Esophagus squamous epithelium (tissue), 5 donors: ENCODE data around the gene UBA7. TPM values are rescaled to one million over a fixed set of nuclear protein-coding genes. Genes with fewer than 3 reads are reported as not detected.

Source experiments
- DNase-seq: peaks from one replicate; lab custom pipeline; 2025; lab: John Stamatoyannopoulos, UW
- H3K27ac ChIP-seq, 4 donors: fragments of 200-600 bp; sonication (generic); one replicate each; pipeline ENCODE4 v1.5.1; 2016 to 2019; ENCODE audit warnings: mild to moderate bottlenecking in 1 of 4
- H3K27me3 ChIP-seq, 4 donors: fragments of 200-600 bp; sonication (generic); 1 replicate in 3 of 4; 2 replicates in 1 of 4; pipeline versions ENCODE4 v1.5.1 to v1.6.0; 2017 to 2021; ENCODE audit warnings: antibody characterized with exemption in 1 of 4
- H3K36me3 ChIP-seq, 3 donors: fragments of 200-600 bp; sonication (generic); one replicate each; pipeline ENCODE4 v1.5.1; 2016 to 2019
- H3K4me1 ChIP-seq, 3 donors: fragments of 200-600 bp; sonication (generic); one replicate each; pipeline ENCODE4 v1.5.1; 2017 to 2019
- H3K4me3 ChIP-seq, 4 donors: fragments of 200-600 bp; sonication (generic); 1 replicate in 3 of 4; 2 replicates in 1 of 4; pipeline ENCODE4 v1.5.1; 2016 to 2019; ENCODE audit warnings: mild to moderate bottlenecking in 2 of 4, moderate library complexity in 1 of 4
- H3K9me3 ChIP-seq, 3 donors: fragments of 200-600 bp; sonication (generic); one replicate each; pipeline ENCODE4 v1.5.1; 2016 to 2019
- POLR2A ChIP-seq, 4 donors: fragments of 450-650 bp; IDR thresholded peaks; one replicate each; pipeline ENCODE4 v1.6.1; 2017; ENCODE audit warnings: antibody characterized with exemption in 4 of 4, mild to moderate bottlenecking in 4 of 4, moderate library complexity in 3 of 4
- WGBS, 2 donors: methylation state at CpG; one replicate each; pipeline ENCODE4 v1.1.5; 2018; 5-methylcytosine and 5-hydroxymethylcytosine counted together
- intact Hi-C: fragments of 100-400 bp; cut with DNase I; formaldehyde crosslinking; loops from one replicate; pipeline ENCODE4 v1.15.0; 2022
- total RNA-seq, 4 donors: library from RNA; depleted of rRNA; stranded (reverse); fragments of >200 nt; gene quantifications; one replicate each; pipeline ENCODE4 v1.1.0, GENCODE V29; 2016
- TF ChIP-seq, protein P1 (sequence below), 6 experiments: fragments of 450-650 bp in 4 of 6; fragments of 200-600 bp in 2 of 6; sonication (generic) in 2 of 6; IDR thresholded peaks; one replicate each; pipeline ENCODE4 v1.5.1; 2016 to 2019; ENCODE audit warnings: antibody characterized with exemption in 6 of 6, mild to moderate bottlenecking in 4 of 6, moderate library complexity in 4 of 6
- donor health status: DM: yes; HTN: yes; CAD: no.

UBA7 gene
- total RNA-seq, 4 donors from 2014 or later: 8.1 to 43.3 (median 33.8) TPM

DNA sequence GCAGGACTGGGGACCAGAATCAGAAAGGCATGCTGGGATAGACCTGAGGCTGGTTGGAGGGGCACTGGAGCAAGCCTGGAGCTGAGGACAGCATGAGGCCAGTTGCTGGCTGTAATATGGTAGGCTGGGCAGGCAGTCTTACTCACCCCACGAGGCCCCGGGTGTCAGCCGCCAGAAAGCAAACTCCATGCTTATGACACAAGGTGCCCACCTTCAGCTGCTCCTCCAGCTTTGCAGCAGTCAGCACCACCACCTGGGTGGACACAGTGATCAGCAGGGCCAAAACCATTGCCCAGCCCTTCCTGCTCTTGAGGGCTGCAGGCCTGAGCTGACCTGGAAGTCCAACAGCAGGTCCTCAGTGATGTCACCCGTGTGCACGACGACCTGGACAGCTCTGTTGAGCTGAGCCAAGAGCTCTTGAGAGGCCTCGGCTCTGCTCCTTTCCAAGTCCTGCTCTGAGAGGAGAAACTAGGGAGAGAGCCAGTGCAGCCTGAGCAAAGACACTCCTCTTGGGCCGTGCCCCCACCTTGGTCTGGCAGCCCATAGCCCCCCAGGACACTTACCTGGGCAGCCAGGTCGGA, 747 bp downstream of the UBA7 start:
- TF ChIP-seq, protein P1, sequence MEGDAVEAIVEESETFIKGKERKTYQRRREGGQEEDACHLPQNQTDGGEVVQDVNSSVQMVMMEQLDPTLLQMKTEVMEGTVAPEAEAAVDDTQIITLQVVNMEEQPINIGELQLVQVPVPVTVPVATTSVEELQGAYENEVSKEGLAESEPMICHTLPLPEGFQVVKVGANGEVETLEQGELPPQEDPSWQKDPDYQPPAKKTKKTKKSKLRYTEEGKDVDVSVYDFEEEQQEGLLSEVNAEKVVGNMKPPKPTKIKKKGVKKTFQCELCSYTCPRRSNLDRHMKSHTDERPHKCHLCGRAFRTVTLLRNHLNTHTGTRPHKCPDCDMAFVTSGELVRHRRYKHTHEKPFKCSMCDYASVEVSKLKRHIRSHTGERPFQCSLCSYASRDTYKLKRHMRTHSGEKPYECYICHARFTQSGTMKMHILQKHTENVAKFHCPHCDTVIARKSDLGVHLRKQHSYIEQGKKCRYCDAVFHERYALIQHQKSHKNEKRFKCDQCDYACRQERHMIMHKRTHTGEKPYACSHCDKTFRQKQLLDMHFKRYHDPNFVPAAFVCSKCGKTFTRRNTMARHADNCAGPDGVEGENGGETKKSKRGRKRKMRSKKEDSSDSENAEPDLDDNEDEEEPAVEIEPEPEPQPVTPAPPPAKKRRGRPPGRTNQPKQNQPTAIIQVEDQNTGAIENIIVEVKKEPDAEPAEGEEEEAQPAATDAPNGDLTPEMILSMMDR (IDR thresholded peaks at IDR 0.05): no peak
- no peak for TF ChIP-seq POLR2A (IDR thresholded peaks at IDR 0.05)
- no peak for DNase-seq
- Histone ChIP-seq H3K27ac (peak overlapping the region; percentile 76 to 88 (median 84)), H3K4me1 (peaks cover 18 to 47% (median 19%) of the 10 kb centered on the region in 3 donors), H3K27me3 (no peaks in the 10 kb centered on the region), H3K9me3 (no peaks in the 10 kb centered on the region), H3K36me3 (peaks cover 15 to 46% (median 18%) of the 10 kb centered on the region in 3 donors), H3K4me3 (peak overlapping the region; percentile 24 to 65 (median 53))
- WGBS, 2 donors: 43 to 57% methylated on average over 3 to 5 of the region's 9 CpGs
- intact Hi-C loops: no loop called here

DNA sequence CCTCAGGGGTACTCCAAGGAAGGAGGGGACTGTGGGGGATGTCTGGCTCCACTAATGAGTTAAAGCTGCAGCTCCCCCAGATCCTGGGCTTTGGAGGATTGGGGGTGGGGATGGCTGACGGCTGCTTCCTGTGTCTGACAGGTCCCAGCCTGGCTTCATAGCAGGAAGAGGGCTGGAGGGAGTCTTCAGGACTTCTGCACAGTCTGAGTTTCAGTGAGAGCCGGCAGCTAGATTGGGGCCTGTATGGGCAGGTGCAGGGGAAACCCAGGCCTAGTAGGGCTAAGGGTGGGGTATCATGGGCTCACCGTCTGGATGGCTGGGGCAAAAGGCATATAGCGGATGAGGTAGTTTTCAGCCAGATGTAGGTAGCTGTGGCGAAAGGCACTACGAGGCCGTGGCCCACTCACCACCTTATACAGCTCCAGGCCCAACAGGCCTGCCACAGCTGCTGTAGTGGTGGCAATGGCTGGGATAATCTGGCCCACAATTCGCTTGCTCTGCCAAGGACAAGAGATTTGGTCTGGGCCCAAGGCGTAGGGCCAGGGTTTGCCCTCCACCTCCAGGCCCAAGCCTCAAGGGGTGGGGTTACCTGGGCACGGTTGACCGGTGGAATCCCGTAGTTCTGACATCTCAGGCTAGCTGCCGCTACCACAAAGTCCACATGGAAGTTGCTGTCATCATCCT, 6.2 kb downstream of the UBA7 start:
- no peak for DNase-seq
- intact Hi-C loops: no loop called here
- WGBS, 2 donors: 29 to 54% methylated on average over 3 to 10 of the region's 13 CpGs
- Histone ChIP-seq H3K36me3 (peaks cover 15 to 51% (median 18%) of the 10 kb centered on the region in 3 donors), H3K4me1 (peaks cover 44 to 75% (median 52%) of the 10 kb centered on the region in 3 donors), H3K27me3 (no peaks in the 10 kb centered on the region), H3K4me3 (no peak overlapping the region), H3K9me3 (no peaks in the 10 kb centered on the region), H3K27ac (peak overlapping the region; percentile 7 to 98 (median 38))
- TF ChIP-seq, protein P1 (IDR thresholded peaks at IDR 0.05): no peak
- TF ChIP-seq POLR2A (IDR thresholded peaks at IDR 0.05): no peak

DNA sequence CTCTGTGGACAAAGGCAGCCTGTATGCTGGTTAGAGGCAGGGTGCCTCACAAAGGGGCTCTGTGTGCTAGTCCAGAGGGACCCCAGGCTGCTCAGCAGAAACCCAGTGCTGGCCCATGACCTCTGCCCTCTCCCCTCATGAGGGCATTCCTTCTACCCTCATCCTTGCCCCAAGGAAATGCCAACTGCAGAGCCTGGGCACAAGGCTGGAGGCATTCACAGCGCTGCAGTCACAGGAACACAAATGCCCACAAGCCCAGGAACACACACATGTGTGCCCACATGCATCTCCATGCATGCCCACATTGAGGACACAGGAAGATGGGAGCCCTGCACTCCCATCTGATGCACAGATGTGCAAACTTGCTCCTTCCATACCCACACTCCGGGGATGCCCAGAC, 6.9 kb downstream of the UBA7 start:
- intact Hi-C loops: no loop called here
- Histone ChIP-seq H3K27me3 (no peaks in the 10 kb centered on the region), H3K4me1 (peaks cover 42 to 75% (median 51%) of the 10 kb centered on the region in 3 donors), H3K4me3 (no peak overlapping the region), H3K27ac (peak overlapping the region; percentile 96 to 98 (median 97)), H3K36me3 (peaks cover 14 to 44% (median 18%) of the 10 kb centered on the region in 3 donors), H3K9me3 (no peaks in the 10 kb centered on the region)
- DNase-seq: no peak
- TF ChIP-seq POLR2A (IDR thresholded peaks at IDR 0.05): no peak
- TF ChIP-seq, protein P1 (IDR thresholded peaks at IDR 0.05): no peak
- 71 to 73% methylated on average over 2 of the region's 2 CpGs for WGBS, 2 donors

DNA sequence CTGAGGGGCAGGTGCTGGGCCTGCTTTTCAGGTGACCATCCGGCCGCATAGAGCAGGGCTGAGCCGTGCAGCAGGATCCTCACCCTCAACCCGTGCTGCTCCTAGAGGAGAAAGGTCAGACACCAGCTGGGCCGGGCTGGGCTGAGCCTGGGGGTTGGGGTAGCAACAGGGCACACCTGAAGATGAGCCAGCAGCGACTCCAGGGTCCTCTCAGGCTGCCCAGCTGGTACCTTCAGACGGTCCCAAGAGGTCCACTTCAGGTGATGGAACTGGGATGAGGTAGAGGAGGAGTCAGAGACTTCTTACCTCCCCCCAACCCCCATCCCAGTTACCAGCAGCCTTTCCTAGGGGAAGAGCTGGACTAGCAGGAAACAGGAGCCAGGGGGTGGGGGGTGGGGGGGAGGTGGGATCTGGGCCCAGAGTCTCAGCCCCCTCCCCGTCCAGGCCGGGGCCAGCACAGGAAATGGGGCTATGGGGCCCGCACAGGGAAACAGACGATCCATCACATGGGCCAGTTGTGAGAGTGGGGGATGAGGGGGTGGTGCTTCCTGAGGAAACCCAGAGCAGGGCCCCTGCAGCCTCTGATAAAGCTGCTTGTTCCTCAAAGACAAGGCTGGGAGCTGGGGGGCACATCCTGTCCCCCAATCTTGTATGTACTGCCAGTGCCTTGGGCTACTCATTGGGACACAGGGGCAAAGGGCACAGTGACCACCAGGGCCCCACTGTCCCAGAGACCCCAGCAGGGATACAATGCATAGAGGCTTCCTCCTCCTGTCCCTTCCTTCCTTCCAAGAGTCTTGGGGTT, 7.7 kb downstream of the UBA7 start:
- no peaks in the 10 kb centered on the region for H3K9me3 ChIP-seq

More for the DNA sequence above, 7.7 kb downstream of the UBA7 start:
- WGBS, 2 donors: 11 to 40% methylated on average over 4 of the region's 11 CpGs
- intact Hi-C loops: no loop called here
- H3K4me1 ChIP-seq: peaks cover 44 to 69% (median 51%) of the 10 kb centered on the region in 3 donors
- TF ChIP-seq, protein P1 (IDR thresholded peaks at IDR 0.05): no peak
- no peak for TF ChIP-seq POLR2A (IDR thresholded peaks at IDR 0.05)
- peaks cover 6 to 36% (median 16%) of the 10 kb centered on the region in 3 donors for H3K36me3 ChIP-seq
- DNase-seq: no peak
- H3K27me3 ChIP-seq: peaks cover 0 to 2% (median 0%) of the 10 kb centered on the region in 4 donors
- peak overlapping the region; percentile 96 to 98 (median 97) for H3K27ac ChIP-seq
- peak overlapping the region in 2 of 4 donors; percentile 87 to 93 for H3K4me3 ChIP-seq
